Right cardiac atrium (tissue), 5 donors: ENCODE measurements around the gene ADAP1. TPM values are rescaled to one million over a fixed set of nuclear protein-coding genes. Genes with fewer than 3 reads are reported as not detected.
"Not testable (repeated sequence)": the region's sequence is repeated elsewhere in the genome, so short reads cannot be mapped to it uniquely, and the experiment has no call there.

ENCODE experiments used
- ATAC-seq, 2 donors: fragments of 200-7000 bp; cut with Tn5 transposase; one replicate each; pipeline versions ENCODE4 v1.8.0 to v1.9.1; 2020; ENCODE audit warnings: moderate library complexity in 2 of 2, mild to moderate bottlenecking in 1 of 2
- DNase-seq, 3 donors: peaks; one replicate each; pipeline ENCODE4 v3.0.0-alpha.2; 2020
- H3K27ac ChIP-seq: one replicate; pipeline ENCODE4 v1.5.1; 2013; ENCODE audit warnings: mild to moderate bottlenecking, low read length, control low read depth, moderate library complexity
- H3K27me3 ChIP-seq: one replicate; pipeline ENCODE4 v1.6.1; 2013; ENCODE audit not compliant: control insufficient read depth, insufficient read depth
- H3K4me1 ChIP-seq: one replicate; pipeline ENCODE4 v1.6.1; 2013; ENCODE audit warnings: low read length; ENCODE audit not compliant: control insufficient read depth, insufficient read depth
- H3K4me3 ChIP-seq: one replicate; pipeline ENCODE4 v1.5.1; 2013; ENCODE audit warnings: low read length, control low read depth
- H3K9me3 ChIP-seq: one replicate; pipeline ENCODE4 v1.6.1; 2013; ENCODE audit warnings: low read length; ENCODE audit not compliant: control insufficient read depth
- WGBS: extraction: QIAGEN DNeasy Blood & Tissue Kit; methylation state at CpG from one replicate; pipeline ENCODE4 v1.1.7; 2013; 5-methylcytosine and 5-hydroxymethylcytosine counted together
- intact Hi-C, 4 donors: fragments of 100-400 bp; cut with DNase I; formaldehyde crosslinking; loops; one replicate each; pipeline versions ENCODE4 v1.11.0 to v1.14.0; 2022 to 2023
- polyA plus RNA-seq: library from polyadenylated mRNA; stranded (reverse); fragments of 200-250 nt; gene quantifications from one replicate; pipeline ENCODE4 v1.2.3, GENCODE V29; 2013
- total RNA-seq, 4 donors: library from RNA; stranded (reverse); fragmentation: NEBNext Ultra II Directional; extraction: Animal tissue kit (Norgen Biotek cat#: 25700); gene quantifications; one replicate each; pipeline ENCODE4 v1.2.1, GENCODE V29; 2021
- donor health status: healthy with polysubstance abuse.
- donor health status: DM: no; HTN: yes; CAD: no.
- donor health status: DM: no; HTN: no; CAD: no.
- donor health status: DM: no; HTN: yes; CAD: no; lungs with severe emphysema.
- donor health status: DM: yes; HTN: yes; CAD: no.

The ADAP1 gene
- total and polyA plus RNA-seq, 5 donors = 4.8 to 8.4 (median 6.5) TPM

DNA sequence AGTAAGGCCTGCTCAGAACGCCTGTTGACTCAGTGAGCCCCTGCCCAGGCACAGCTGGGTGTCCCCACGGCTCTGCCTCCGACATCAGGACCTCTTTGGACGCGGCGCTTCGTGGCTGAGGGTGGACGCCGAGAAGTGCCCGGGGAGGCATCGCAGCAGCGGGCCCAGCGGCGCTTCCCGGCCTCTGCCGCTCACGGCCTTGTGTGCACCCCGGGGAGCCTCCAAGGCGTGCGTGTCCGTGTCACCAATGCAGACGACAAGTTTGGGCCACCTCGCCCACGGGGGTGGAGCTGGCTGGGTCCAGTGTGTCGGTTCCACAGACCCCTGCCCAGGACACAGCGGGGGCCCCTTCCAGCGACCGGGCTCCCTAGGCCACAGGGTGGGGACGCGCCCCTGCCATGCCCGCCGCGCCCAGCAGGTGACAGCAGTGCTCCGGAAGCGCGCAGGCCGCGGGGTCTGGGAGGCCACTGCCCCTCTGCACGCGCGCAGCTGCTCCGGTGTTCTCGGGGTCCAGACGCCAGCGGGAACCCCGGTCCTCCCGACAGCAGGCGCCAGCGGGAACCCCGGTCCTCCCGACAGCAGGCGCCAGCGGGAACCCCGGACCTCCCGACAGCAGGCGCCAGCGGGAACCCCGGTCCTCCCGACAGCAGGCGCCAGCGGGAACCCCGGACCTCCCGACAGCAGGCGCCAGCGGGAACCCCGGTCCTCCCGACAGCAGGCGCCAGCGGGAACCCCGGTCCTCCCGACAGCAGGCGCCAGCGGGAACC, 45.7 kb downstream of the ADAP1 start:
- DNase-seq = peak; percentile 74 to 89 (median 81)
- H3K9me3 ChIP-seq, H3K27ac ChIP-seq: not testable (repeated sequence)

DNA sequence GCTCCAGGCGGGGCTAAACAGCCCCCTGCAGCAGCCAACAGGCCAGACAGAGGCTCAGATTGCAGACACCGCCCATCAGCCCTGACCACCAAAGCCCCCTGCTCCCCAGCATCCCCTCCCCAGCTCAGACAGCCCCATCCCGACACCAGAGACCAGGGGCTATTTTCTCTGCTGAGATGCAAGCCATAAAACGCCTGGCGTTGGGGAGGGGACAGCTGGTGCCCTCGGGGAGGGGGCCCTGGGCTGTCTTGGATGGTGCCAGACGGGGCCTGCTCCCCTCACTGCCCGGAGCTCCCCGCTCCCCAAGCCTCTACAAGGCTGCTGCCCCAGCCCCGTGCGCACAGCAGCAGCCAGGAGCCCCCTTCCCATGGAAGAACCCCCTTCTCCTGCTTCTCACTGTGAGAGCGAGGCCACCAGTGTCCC, 46.3 kb downstream of the ADAP1 start:
- DNase-seq = peak in 1 of 3 donors; percentile 48
- Histone ChIP-seq H3K4me1 (no peaks in the 10 kb centered on the region), H3K9me3 (no peaks in the 10 kb centered on the region), H3K27me3 (no peaks in the 10 kb centered on the region), H3K27ac (no peak overlapping the region), H3K4me3 (no peak overlapping the region)
- 85% methylated on average over 12 of the region's 12 CpGs for WGBS
- intact Hi-C loops = no loop called here
- peak in 1 of 2 donors; percentile 1 for ATAC-seq

More for the DNA sequence above, 45.7 kb downstream of the ADAP1 start:
- intact Hi-C loops, H3K4me3 ChIP-seq, H3K27me3 ChIP-seq, H3K4me1 ChIP-seq: not testable (repeated sequence)
- ATAC-seq = peak; percentile 75 to 88
- 26% methylated on average over 56 of the region's 73 CpGs for WGBS

DNA sequence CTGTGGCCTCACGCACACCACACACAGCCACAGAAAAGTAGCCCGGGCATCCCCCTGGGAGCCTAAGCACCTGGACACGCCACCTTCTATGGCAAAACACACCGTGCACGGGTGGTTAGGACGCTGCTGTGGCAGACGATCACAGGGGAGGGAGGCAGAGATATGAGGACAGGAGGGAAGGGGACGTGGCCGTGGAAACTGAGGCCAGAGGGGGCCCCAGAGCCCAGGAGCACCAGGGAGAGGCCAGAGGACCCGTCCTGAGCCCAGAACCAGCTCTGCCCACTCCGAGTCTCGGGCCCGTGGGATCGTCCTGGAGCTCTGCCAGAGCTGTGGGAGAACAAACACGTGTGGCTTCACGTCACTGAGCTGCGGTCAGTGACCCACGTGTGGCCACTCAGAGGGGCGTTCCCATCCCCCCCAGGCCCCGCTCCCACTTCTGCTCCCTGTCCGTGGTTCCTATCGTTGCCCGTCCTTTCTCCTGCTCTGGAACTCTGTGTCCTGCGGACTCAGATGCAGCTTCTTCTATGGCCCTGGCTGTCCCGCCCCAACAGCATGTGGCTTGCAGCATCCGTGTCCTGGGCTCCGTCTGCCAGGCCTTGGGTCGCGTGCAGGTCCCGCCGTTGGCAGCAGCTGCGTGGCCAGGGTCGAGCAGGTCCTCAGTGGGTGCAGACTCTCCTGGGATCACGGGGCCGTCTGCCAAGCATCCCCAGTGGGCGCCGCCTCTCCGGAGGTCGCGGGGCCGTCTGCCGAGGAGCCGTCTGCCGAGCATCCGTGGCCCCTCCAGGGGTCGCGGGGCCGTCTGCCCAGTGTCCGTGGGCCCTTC, 47.1 kb downstream of the ADAP1 start:
- Histone ChIP-seq H3K27me3 (no peaks in the 10 kb centered on the region), H3K27ac (no peak overlapping the region)

DNA sequence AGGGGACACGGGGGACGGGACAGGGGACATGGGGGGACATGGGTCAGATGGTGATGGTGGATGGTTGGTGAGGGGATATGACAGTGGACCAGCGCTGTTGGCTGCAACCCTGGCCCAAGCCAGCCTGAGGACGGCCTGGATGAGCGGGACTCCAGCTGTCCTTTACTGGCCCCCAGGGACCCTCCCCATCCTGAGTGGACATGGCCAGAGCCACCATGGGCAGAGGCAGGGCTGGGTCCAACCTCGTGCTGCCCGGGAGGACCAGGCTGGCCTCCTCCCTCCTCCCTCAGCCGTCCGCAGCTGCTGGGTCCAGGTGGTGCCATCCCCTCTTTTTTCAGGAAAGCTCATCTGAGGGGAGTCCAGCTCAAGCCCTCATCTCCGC, 47.7 kb downstream of the ADAP1 start:
- 79% methylated on average over 10 of the region's 10 CpGs for WGBS
- no peak overlapping the region for H3K27ac ChIP-seq
- no peak for ATAC-seq
- intact Hi-C loops = no loop called here
- DNase-seq = peak in 1 of 3 donors; percentile 58
- no peaks in the 10 kb centered on the region for H3K27me3 ChIP-seq
- H3K9me3 ChIP-seq = no peaks in the 10 kb centered on the region
- H3K4me3 ChIP-seq = no peak overlapping the region
- no peaks in the 10 kb centered on the region for H3K4me1 ChIP-seq

More for the DNA sequence above, 47.1 kb downstream of the ADAP1 start:
- intact Hi-C loops = no loop called here
- no peaks in the 10 kb centered on the region for H3K4me1 ChIP-seq
- DNase-seq = peak in 2 of 3 donors; percentile 54 to 90
- no peaks in the 10 kb centered on the region for H3K9me3 ChIP-seq
- ATAC-seq = no peak
- H3K4me3 ChIP-seq = no peak overlapping the region
- 75% methylated on average over 49 of the region's 49 CpGs for WGBS

DNA sequence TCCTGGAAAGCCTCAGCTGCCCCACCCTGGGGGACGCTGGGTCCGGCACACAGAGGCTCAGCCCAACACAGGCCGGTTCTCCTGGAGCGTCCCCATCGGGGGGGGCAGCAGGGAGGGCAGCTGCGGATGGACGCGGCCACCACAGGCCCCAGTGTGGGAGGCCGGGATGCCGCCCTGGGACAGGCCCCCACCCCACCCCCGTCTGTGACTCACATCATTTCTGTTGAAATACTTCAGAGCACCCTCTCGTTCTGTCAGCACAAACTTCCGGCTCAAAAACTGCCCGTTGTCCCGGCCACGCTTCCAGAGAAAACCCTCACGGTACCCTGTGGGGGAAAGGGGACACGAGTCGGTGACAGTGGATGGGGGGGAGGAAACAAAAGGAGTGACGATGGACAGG, 49.6 kb downstream of the ADAP1 start:
- 40% methylated on average over 20 of the region's 20 CpGs for WGBS
- peak in 2 of 3 donors; percentile 68 to 75 for DNase-seq
- Histone ChIP-seq H3K27me3 (no peaks in the 10 kb centered on the region), H3K4me3 (no peak overlapping the region), H3K27ac (no peak overlapping the region), H3K9me3 (no peaks in the 10 kb centered on the region), H3K4me1 (no peaks in the 10 kb centered on the region)
- peak in 1 of 2 donors; percentile 3 for ATAC-seq
- intact Hi-C loops = no loop called here

DNA sequence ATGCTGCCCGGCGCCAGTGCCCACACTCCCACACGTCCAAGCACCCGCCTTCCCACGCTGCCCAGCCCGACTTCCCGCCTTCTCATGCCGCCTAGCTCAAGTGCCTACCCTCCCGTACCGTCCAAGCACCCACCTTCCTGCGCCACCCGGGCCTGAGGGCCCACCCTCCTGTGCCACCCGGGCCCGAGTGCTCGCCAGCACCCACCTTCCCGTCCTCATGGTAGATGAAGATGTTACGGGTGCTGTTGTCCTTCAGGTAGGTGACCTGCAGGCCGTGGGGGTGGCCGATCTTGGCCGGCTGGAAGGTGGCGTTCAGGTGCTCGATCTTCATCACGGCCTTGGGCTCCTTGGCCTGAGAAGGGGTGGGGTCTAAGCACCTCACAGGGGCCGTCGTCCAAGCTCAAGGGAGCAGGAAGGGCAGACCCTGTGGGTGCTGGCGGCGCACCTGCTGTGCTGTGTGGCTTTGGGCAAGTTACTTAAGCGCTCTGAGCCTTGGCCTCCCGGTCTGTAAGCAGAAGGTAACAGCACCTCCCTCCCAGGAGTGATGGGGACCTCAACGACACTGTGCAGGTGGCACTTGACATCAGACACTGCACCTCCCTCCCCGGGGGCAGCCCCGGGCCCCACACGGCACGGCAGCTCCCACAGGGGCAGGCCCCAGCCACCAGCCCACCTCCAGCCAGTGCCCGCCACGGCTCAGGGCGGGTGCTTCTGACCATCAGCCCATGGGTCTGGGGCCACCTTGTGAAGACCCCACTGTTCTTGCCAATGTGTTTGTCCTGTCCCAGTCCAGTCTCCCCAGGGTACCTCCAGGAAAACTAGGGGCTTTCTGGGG, 50.3 kb downstream of the ADAP1 start:
- no peaks in the 10 kb centered on the region for H3K27me3 ChIP-seq
- WGBS = 90% methylated on average over 37 of the region's 37 CpGs
- no peak overlapping the region for H3K4me3 ChIP-seq
- H3K27ac ChIP-seq = no peak overlapping the region
- intact Hi-C loops = no loop called here
- DNase-seq = peak in 1 of 3 donors; percentile 60
- ATAC-seq = no peak
- H3K4me1 ChIP-seq = no peaks in the 10 kb centered on the region
- H3K9me3 ChIP-seq = no peaks in the 10 kb centered on the region

DNA sequence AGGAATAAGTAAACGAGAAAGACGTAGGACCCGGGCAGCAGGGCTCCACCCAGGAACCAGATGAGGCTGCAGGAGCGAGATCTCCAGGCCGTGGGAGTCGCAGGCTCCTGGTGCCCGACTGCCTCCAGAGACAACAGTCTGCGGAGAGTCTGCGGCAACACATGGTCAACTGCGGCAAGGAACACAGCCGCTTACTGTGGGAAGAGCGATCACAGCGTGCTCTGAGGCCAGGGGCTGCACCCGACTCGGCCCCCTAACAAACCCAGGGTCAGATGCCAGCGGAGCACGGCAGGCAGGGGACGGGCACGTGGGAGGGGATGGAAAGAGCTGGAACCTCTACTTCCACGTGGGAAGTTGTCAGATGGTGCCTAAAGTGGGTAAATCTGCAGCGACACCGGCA, 51.5 kb downstream of the ADAP1 start:
- no peak for ATAC-seq
- DNase-seq = peak in 2 of 3 donors; percentile 35 to 36
- Histone ChIP-seq H3K4me1 (no peaks in the 10 kb centered on the region), H3K9me3 (no peaks in the 10 kb centered on the region), H3K27ac (no peak overlapping the region), H3K4me3 (no peak overlapping the region), H3K27me3 (no peaks in the 10 kb centered on the region)
- intact Hi-C loops = no loop called here
- 84% methylated on average over 22 of the region's 22 CpGs for WGBS

DNA sequence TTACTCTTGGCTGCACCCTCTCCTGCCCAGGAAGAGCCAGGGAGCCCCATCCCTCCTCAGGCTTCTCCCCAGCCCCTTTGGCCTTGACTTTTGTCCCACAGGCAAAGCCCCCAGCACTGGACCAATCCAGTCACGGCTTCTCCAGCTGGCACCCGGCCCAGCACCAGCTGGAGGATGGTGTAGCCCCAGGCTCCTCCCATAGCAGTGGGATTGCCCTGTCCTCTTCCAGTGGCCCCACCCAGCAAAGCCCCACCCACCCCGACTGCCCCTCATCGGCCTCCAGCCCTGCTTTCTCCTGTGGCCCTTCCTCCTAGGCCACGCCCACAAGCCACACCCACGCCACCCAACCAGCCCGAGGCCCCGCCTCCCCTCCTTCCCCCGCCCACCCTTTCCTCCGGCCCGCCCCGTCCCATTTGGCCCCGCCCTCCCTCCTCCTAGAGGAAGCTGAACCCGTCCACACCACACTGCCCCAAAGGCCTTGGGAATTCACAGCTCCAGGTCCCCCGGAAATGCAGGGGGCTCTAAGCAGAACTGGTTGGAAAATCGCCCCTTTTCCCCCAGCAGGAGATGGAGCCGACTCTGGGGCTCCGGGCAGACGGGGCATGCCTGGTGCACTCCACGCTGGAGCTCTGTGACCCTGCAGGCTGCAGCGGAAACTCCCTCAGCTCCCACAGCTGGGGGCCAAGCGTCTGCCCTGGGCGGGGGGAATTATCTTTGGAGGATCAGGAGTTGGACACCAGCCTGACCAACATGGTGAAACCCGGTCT, 52.9 kb downstream of the ADAP1 start:
- WGBS = 21% methylated on average over 24 of the region's 24 CpGs
- DNase-seq (peak; percentile 89 to 92 (median 90)), ATAC-seq (peak; percentile 63 to 78)
- no peaks in the 10 kb centered on the region for H3K9me3 ChIP-seq
- no peaks in the 10 kb centered on the region for H3K27me3 ChIP-seq
- no peak overlapping the region for H3K4me3 ChIP-seq
- H3K4me1 ChIP-seq = no peaks in the 10 kb centered on the region
- H3K27ac ChIP-seq = no peak overlapping the region
- intact Hi-C loops = no loop called here

DNA sequence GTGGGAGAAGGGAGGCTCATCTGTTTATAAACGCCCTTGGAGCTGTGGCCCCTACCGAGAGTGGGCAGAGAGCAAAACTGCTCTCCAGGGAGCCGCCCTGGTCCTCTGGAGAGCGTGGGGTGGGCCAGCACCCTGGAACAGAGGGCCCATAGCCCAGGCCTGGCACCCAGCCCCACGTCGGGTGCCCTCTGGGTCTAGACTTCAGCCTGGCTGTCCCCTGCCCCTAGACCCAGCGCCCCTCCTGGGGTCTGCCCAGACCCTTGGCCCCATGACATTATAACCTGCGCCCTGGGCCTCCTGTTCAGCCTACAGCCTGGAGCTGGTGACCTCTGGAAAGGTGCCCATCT, 53.5 kb downstream of the ADAP1 start:
- WGBS = 78% methylated on average over 8 of the region's 8 CpGs
- DNase-seq (peak in 2 of 3 donors; percentile 57 to 62), ATAC-seq (peak in 1 of 2 donors; percentile 15)
- H3K27ac ChIP-seq = no peak overlapping the region
- no peaks in the 10 kb centered on the region for H3K9me3 ChIP-seq
- no peaks in the 10 kb centered on the region for H3K4me1 ChIP-seq
- H3K4me3 ChIP-seq = no peak overlapping the region
- H3K27me3 ChIP-seq = no peaks in the 10 kb centered on the region
- intact Hi-C loops = no loop called here

DNA sequence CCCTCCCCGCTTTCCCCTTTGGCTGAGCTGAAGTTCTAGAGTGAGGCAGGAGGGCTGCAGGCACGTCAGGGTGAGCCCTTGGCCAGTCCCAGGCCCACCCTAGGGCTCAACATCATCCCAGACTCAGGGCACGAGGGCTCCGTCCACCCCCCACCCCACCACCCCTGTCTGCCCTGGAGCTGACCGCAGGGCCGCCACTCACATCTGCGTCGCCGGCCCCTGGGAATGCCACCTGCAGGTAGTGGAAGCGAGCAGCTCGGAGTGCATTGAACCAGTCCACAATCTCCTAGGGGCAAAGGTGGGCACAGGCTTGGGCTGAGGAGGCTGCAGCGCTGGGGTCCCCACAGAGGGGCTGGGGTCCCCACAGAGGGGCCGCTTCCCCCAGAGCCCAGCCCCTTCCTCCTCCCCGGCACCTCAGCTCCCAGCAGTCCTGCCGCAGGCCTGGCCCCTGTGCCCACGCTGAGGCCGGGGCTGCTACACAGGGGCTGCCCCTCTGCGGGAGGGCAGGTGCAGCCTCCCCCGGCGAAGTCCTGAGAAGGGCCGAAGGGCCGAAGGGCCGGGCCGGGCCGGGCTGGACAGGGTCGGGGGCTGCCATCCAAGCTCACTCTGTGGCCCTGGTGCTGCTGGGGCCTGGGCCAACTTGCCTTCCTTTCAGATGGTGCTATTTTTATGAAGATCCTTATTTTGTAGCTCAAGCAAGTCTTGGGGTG, 54.0 kb downstream of the ADAP1 start:
- no peak overlapping the region for H3K4me3 ChIP-seq
- ATAC-seq (no peak), DNase-seq (peak in 2 of 3 donors; percentile 29 to 46)
- H3K4me1 ChIP-seq = no peaks in the 10 kb centered on the region
- no peak overlapping the region for H3K27ac ChIP-seq
- WGBS = 84% methylated on average over 26 of the region's 26 CpGs
- no peaks in the 10 kb centered on the region for H3K27me3 ChIP-seq
- intact Hi-C loops = no loop called here
- H3K9me3 ChIP-seq = no peaks in the 10 kb centered on the region
